ENCODE results near the gene CCDC71L.

DNA sequence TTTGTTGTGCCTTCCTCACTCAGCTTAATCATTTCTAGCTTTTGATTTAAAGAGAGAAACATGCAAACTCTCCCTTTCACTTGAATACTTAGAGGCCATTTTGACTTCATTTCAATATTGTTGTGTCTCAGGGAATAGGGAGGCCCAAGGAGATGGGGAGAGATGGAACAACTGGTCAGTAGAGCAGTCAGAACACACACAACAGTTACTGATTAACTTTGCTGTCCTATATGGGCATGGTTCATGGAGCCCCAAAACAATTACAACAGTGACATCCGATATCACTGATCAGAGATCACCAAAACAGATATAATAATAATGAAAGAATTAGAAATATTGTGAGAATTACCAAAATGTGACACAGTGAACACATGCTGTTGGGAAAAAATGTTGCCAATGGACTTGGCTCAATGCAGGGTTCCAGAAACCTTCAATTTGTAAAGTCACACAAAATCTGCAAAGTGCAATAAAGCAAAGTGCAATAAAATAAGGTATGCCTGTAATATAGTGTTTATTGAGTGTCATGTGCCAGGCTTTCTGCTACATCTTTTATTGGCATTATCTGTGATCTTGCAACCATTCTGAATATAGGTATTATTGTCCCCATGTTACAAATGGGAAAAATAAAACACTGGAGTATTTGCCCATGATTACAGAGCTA lies 38.2 kb downstream of the CCDC71L start:
- no peak for TF ChIP-seq CTCF (conservative IDR thresholded peaks at IDR 0.05 in 1 of 2, IDR thresholded peaks at IDR 0.05 in 1 of 2; ENCODE audit: extremely low read depth in 1 of 2, insufficient read depth in 1 of 2, low read depth in 1 of 2, low read length in 2 of 2)
- TF ChIP-seq EZH2 (IDR thresholded peaks at IDR 0.05; ENCODE audit: borderline replicate concordance, low read length) = no peak

Data from mammary epithelial cell (primary cell).